GM18907 (cell line): ENCODE results near the gene ZBED4.

ENCODE experiments used
- ATAC-seq: cut with Tn5 transposase; IDR thresholded peaks from one replicate; pipeline ENCODE4 v1.9.1; 2021; ENCODE audit warnings: mild to moderate bottlenecking, moderate library complexity; ENCODE audit not compliant: unreplicated experiment

The ZBED4 gene

DNA sequence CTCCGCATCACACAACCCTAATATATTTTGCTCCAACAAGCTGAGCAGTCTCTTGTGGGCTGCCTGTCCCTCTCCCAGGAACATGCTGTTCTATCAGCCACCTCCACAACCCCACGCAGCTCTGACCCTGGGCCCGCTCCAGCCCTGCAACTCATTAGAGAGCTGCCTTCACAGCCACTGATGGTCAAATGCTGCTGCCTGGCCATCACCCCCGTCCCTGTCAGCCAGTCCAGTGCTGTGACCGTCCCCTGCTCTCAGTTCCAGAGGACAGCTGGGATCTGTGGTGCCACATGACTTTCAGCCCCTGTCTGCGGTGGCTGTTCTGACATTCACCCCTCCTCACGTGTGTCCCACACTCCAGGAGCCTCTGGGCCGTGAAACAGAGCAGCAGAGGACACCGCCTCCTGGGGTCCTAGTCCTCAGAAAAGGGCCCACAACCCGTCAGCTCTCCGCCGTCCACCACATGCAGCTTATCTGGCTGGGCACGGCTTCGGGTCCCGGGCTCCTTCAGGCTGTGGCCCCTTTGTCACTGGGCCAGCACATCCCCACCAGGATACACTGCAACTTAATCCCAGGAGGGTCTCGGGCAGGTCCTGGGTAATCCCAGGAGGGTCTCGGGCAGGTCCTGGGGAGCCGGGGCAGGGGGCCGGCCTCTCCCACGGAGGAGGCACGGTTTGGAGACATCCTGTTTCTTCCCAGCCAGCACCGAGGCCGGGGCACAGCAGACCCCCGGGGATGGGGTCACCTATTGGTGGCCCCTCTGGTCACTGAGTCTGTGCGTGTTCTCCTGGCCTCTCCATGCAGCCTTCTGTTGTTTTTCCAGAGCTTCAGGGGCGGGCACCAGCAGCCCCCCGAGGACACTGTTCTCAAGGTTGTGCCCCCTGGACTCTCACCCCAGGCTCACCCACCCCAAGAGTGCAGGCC is 79.9 kb downstream of the ZBED4 start:
- ATAC-seq: no peak

- ATAC-seq: no peak
Measured at GRCh38 chr22:49934160-49934890, 80.7 kb downstream of the ZBED4 start.

DNA sequence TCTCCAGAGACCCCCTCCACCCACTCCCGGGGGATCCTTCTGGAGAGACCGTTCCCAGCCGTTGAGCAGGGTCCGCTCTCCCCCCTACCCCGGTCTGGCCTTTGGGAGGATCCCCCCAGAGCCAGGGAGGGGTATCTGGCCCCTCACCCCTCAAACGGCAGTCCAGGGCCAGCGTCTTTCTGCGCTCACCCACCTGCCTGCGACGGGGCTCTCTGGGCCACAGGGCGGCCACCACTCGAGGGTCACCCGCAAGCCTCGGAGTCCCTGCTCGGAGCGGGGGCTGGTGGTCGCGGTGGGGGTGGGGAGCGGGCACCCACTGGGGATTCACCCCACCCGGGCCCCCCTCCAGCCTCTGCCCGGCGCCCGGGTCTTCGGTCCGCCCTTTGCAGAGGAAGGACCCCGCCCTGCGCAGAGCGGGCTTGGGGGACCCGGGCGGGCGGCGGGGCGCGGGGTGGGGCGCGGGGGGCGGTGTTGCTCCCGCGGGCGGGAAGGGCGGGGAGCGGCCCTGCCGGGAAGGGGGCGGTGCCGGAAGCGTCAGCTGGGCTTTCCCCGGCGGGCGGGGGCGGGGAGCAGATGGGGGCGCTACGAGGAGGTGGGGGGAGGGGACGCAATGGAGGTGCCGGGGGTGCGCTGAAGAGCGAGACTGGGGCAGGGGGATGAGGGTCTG is 81.4 kb downstream of the ZBED4 start:
- ATAC-seq: no peak

DNA sequence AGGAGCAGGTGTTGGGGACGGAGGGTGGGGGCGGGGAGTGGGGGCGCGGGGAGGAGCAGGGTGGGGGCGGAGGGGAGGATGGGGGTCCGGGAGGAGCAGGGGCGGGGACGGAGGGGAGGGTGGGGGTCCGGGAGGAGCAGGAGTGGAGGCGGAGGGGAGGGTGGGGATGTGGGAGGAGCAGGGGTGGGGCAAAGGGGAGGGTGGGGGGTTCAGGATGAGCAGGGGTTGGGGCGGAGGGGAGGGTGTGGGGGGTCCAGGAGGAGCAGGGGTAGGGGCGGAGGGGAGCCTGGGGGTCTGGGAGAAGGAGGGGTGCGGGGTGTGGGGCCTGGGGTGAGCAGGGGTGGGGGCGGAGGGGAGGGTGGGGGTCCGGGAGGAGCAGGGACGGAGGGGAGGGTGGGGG is 81.9 kb downstream of the ZBED4 start:
- no peak for ATAC-seq

DNA sequence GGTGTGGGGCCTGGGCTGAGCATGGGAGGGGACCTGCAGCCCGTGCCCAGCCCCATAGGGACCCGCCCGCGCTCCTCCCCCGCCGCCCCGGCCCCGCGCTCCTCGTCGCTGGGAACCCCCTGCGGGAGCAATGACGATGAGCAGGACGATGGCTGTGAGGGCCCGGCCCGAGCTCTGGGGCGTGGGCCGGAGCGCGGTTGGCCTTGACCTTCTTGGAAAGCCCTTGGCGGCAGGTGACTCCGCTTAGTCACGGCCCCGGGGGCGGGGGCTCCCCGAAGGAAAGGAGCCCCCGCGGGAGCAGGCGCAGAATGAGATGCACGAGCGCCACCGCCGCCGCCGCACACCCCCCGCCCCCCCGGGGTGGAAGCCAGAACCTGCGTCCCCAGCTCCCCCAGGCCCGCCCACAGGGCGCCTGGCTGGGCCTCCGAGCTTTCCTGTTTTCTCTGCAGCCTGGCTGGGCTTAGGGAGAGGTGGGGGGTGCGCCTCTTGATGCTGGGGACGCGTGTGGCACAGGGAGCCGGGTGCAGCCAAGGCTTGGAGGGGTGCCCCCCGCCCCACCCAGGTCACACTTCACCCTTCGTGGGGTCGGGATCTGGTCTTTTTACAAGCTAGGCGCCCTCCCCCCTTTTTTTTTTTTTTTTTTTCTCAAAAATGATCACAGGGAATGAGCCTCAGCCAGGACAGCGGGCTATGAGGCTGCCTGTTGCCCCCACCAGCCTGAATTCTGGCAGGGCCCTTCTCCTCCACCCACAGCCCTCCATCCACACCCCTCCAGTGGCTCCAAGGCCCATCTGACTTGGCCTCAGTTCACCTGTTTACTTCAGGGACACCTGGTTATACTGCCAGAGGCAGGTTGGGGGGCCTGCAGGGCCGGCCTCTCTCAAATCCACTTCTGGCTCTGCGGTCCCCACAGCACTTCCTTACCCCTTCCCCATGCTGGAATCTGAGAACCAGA is 82.7 kb downstream of the ZBED4 start:
- peak; percentile 67 for ATAC-seq

DNA sequence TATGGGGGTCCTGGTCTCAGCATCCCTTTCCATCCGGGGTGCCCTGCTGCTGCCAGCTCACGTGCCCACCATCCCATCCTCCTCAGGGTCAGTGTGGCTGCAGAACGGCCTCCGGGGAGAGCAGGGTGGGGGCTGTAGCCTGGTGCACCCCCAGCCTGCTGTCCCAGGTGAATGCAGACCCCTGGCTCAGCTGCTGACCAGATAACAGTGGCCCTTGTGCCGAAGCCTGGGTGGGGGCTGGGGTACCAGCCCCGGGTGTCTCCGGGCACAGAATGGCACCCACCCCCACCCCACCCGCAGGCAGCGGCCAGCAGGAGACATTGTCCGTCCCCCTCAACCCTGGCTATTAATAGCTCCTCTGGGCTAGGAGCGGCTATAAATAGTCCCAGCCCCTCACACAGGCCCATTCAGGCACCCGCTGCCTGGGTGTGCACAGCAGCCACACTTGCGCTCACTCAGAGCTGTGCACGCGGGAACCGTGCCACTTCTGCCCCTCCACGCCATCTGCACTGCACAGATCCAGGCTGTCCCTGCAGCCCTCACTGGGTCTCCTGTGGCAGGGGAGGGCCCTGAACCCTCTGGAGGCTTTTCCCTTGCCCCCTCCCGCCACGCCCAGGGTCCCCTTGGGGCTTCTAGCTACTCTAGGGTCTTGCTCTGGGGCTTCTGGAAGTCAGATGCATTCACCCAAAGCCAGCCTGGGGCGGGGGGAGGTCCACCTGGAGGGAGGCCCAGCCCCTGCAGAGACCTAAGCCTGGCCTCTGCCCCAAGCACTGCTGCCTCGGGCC is 83.5 kb downstream of the ZBED4 start:
- ATAC-seq: no peak

- no peak for ATAC-seq
Measured at GRCh38 chr22:49937758-49938564, 84.3 kb downstream of the ZBED4 start.

GRCh38 chr22:49938565-49939136 is 85.0 kb downstream of the ZBED4 start:
- ATAC-seq: no peak
